ENCODE data around the gene KDM2A. TPM values are rescaled to one million over a fixed set of nuclear protein-coding genes. Genes with fewer than 3 reads are reported as not detected.

KDM2A gene
- total and polyA plus RNA-seq, 2 donors (not counting 1 experiment from before 2014, with no cell fraction given), result 132 to 229 TPM

- peak; percentile 76 for ATAC-seq (ENCODE audit: low read depth)
- Mint-ChIP-seq H3K27ac (peak overlapping the region; percentile 97), H3K4me3 (peak overlapping the region; percentile 76), H3K27me3 (no peaks in the 10 kb centered on the region), H3K4me1 (peaks cover 45% of the 10 kb centered on the region), H3K9me3 (ENCODE audit: insufficient read depth) (no peaks in the 10 kb centered on the region)
- intact Hi-C loops (cut with micrococcal nuclease), result loop anchor here (1.0 to 5.0 kb wide), 6 partner anchors 11 to 216 kb away; partner anchors contain the start of gene PITPNM1
- under 1% methylated on average over 87 of the region's 87 CpGs for WGBS (ENCODE audit: insufficient coverage)
- H3K9ac ChIP-seq (ENCODE audit: low read length), result peak overlapping the region; percentile 92
- ChIA-PET POLR2A (interaction anchor here (0.5 to 4.0 kb wide), 19 partner anchors 8 to 194 kb away, joined by 3 to 131 read pairs (median 5); partner anchors contain the start of genes AIP, CLCF1, GRK2 and POLD4), CTCF (interaction anchor here (0.6 to 4.3 kb wide), 14 partner anchors 11 to 176 kb away, joined by 3 to 35 read pairs (median 7); partner anchors contain the start of genes GRK2 and POLD4)
- H2AFZ ChIP-seq (ENCODE audit: insufficient read depth, low read depth, low read length, poor library complexity, severe bottlenecking), result peak overlapping the region; percentile 84
- H3K4me3 ChIP-seq (ENCODE audit: control extremely low read depth in 1 of 5, extremely low read depth in 1 of 5, insufficient read depth in 1 of 5, low read depth in 2 of 5, low read length in 4 of 5), result peak overlapping the region; percentile 31 to 86 (median 79)
- H3K27me3 ChIP-seq (replicated peaks in 1 of 4; ENCODE audit: control extremely low read depth in 1 of 4, control insufficient read depth in 3 of 4, insufficient read depth in 4 of 4, low read length in 3 of 4), result no peaks in the 10 kb centered on the region
- H3K9me3 ChIP-seq (ENCODE audit: control extremely low read depth in 1 of 3, control insufficient read depth in 2 of 3, insufficient read depth in 1 of 3, low read length in 2 of 3), result no peaks in the 10 kb centered on the region
- H3K36me3 ChIP-seq (replicated peaks in 1 of 2; ENCODE audit: control extremely low read depth in 1 of 2, control insufficient read depth in 1 of 2, extremely low read depth in 1 of 2, insufficient read depth in 2 of 2, low read length in 1 of 2), result peaks cover 2 to 66% of the 10 kb centered on the region in 2 experiments
- TF ChIP-seq CTCF (IDR thresholded peaks at IDR 0.05) (peak; percentile 61), EZH2 (IDR thresholded peaks at IDR 0.05; ENCODE audit: borderline replicate concordance, insufficient read depth, low read depth, low read length, poor library complexity, severe bottlenecking) (no peak)
- H4K20me1 ChIP-seq (ENCODE audit: control insufficient read depth, insufficient read depth, low read length, poor library complexity, severe bottlenecking), result peaks cover 35% of the 10 kb centered on the region
- peak; percentile 95 for DNase-seq
- peak overlapping the region; percentile 86 to 92 for H3K27ac ChIP-seq (ENCODE audit: low read length in 2 of 2)
- H3K4me2 ChIP-seq (replicated peaks; ENCODE audit: low read depth, low read length, poor library complexity, severe bottlenecking), result peak overlapping the region; percentile 100
- peaks cover 44 to 55% of the 10 kb centered on the region in 2 donors for H3K4me1 ChIP-seq (ENCODE audit: control insufficient read depth in 2 of 2, insufficient read depth in 2 of 2, low read length in 2 of 2)
- H3K79me2 ChIP-seq (ENCODE audit: control insufficient read depth, insufficient read depth, low read length), result peaks cover 44% of the 10 kb centered on the region
These were observed 169.6 kb downstream of the KDM2A start for GRCh38 chr11:67288452-67289225.

Measured in B cell (primary cell).